ENCODE data around the gene GASK1A. TPM values are rescaled to one million over a fixed set of nuclear protein-coding genes. Genes with fewer than 3 reads are reported as not detected.
"Not testable (repeated sequence)": the region's sequence is repeated elsewhere in the genome, so short reads cannot be mapped to it uniquely, and the experiment has no call there.

GASK1A gene
- total RNA-seq, 1 donor from 2014 or later = 25.8 TPM

- no peak for TF ChIP-seq CTCF (IDR thresholded peaks at IDR 0.05)
- H3K27me3 ChIP-seq = no peaks in the 10 kb centered on the region
- H3K36me3 ChIP-seq = peaks cover 0 to 19% of the 10 kb centered on the region in 2 donors
- no peak overlapping the region for H3K27ac ChIP-seq
- no peaks in the 10 kb centered on the region for H3K4me1 ChIP-seq
- H3K9me3 ChIP-seq = no peaks in the 10 kb centered on the region
- no peak overlapping the region for H3K4me3 ChIP-seq
- DNase-seq (ENCODE audit: low spot score in 2 of 2) = no peak
- intact Hi-C loops (cut with DNase I) = no loop called here
These were observed 83.5 kb downstream of the GASK1A start for GRCh38 chr3:43062564-43063040.

DNA sequence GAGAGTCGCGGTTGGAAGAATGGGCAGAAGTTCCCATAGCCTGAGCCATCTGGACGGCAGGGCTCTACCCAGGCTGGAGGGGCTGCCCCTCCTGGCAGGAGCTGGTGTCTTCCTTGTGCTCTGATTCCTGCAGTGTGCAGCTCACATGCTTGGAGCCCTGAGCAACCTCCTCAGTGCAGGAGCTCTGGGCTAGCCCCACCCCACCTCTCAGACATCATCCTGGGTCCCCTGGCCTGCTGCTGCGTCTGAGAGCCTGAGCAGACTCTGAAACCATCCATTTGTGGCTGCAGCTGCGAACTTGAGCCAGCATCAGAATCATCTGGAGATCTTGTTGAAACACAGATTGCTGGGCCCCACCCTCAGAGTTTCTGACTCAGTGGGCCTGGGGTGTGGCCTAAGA lies 84.0 kb downstream of the GASK1A start:
- TF ChIP-seq CTCF (IDR thresholded peaks at IDR 0.05) = no peak
- no peaks in the 10 kb centered on the region for H3K27me3 ChIP-seq
- H3K4me1 ChIP-seq = no peaks in the 10 kb centered on the region
- no peak overlapping the region for H3K4me3 ChIP-seq
- H3K9me3 ChIP-seq = no peaks in the 10 kb centered on the region
- H3K27ac ChIP-seq = no peak overlapping the region
- no peak for DNase-seq (ENCODE audit: low spot score in 2 of 2)
- H3K36me3 ChIP-seq = peaks cover 0 to 19% of the 10 kb centered on the region in 2 donors
- intact Hi-C loops (cut with DNase I) = no loop called here

- H3K9me3 ChIP-seq; intact Hi-C loops (cut with DNase I); DNase-seq (ENCODE audit: low spot score in 2 of 2); H3K4me1 ChIP-seq; H3K4me3 ChIP-seq; H3K27ac ChIP-seq; H3K36me3 ChIP-seq; H3K27me3 ChIP-seq: not testable (repeated sequence)
These were observed 91.6 kb downstream of the GASK1A start for GRCh38 chr3:43070670-43071069.

DNA sequence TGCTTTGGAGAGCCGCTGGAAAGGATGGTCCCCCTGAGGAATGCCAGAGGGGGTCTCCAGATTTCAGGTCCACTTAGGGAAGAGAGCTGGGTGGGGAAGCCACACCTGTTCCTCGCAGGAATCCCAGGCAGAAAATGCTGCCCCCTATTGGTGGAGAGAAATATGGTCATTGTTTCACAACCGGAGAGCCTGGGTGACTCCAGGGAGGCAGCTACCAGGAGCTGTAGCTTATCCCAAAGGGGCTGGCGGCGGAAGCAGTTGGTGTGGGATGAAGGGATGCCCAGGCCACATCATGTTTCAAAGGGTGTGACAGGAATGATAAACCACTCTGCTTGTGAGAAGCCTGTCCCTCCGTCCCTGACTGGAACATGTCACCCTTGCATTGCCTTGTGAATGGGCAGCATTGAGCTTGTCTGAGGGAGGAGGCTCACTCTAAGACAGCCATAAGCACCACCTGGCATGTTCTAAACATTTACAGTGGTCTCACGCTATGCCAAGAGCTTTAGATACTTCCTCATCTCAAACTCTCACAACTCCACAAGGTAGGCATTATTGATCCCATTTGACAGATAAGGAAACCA lies 92.3 kb downstream of the GASK1A start:
- peak in 1 of 3 experiments; percentile 21 for TF ChIP-seq CTCF (IDR thresholded peaks at IDR 0.05)
- H3K27me3 ChIP-seq = no peaks in the 10 kb centered on the region
- intact Hi-C loops (cut with DNase I) = no loop called here
- no peak overlapping the region for H3K4me3 ChIP-seq
- H3K36me3 ChIP-seq = no peaks in the 10 kb centered on the region
- peaks cover 0 to 3% of the 10 kb centered on the region in 2 donors for H3K9me3 ChIP-seq
- no peak overlapping the region for H3K27ac ChIP-seq
- no peak for DNase-seq (ENCODE audit: low spot score in 2 of 2)
- H3K4me1 ChIP-seq = no peaks in the 10 kb centered on the region

DNA sequence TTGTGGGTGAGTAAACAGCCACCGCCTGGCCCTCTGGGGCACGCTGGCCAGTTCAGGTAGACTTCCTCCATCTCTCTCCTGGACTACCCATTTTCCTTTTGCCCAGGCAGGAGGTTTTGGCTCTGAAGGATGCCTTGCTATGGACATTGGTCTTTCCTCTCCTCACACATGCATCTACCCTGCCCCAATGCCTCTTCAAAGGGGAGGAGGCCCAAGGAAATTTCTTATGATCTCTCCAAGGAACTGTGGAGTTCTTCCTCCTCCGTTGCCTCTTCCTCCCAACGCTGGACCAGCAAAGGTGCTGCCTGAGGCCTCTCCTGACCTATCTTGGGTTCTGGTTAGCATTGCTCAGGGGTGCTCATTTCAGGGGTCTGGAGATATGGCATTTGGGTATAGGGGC lies 93.2 kb downstream of the GASK1A start:
- H3K4me1 ChIP-seq = no peaks in the 10 kb centered on the region
- no peak overlapping the region for H3K4me3 ChIP-seq
- no peak overlapping the region for H3K27ac ChIP-seq
- intact Hi-C loops (cut with DNase I) = no loop called here
- no peaks in the 10 kb centered on the region for H3K36me3 ChIP-seq
- TF ChIP-seq CTCF (IDR thresholded peaks at IDR 0.05) = no peak
- peaks cover 0 to 3% of the 10 kb centered on the region in 2 donors for H3K9me3 ChIP-seq
- DNase-seq (ENCODE audit: low spot score in 2 of 2) = no peak
- no peaks in the 10 kb centered on the region for H3K27me3 ChIP-seq

GRCh38 chr3:43073116-43073835 lies 94.2 kb downstream of the GASK1A start:
- intact Hi-C loops (cut with DNase I) = no loop called here
- no peaks in the 10 kb centered on the region for H3K4me1 ChIP-seq
- no peak for TF ChIP-seq CTCF (IDR thresholded peaks at IDR 0.05)
- H3K9me3 ChIP-seq = peaks cover 0 to 3% of the 10 kb centered on the region in 2 donors
- H3K36me3 ChIP-seq = peaks cover 0 to 4% of the 10 kb centered on the region in 2 donors
- H3K4me3 ChIP-seq = no peak overlapping the region
- no peak overlapping the region for H3K27ac ChIP-seq
- no peaks in the 10 kb centered on the region for H3K27me3 ChIP-seq
- DNase-seq (ENCODE audit: low spot score in 2 of 2) = no peak

Data from ascending aorta (tissue), 2 donors.